Stimulated activated CD4-positive, alpha-beta T cell treated with anti-CD3 and anti-CD28 coated beads, Interleukin-12 subunit alpha, Interleukin-12 subunit beta, amount 100 ng/mL, for 48 hours (primary cell): ENCODE results near the gene CDH26.

Source experiments
- DNase-seq, 3 donors: peaks; one replicate each; pipeline ENCODE4 v3.0.0-alpha.2; 2020; ENCODE audit warnings: low read depth in 2 of 3, low spot score in 1 of 3

Gene CDH26

GRCh38 chr20:59983076-59983475, 24.9 kb downstream of the CDH26 start:
- DNase-seq: no peak

- no peak for DNase-seq
Measured at GRCh38 chr20:59984541-59984940, 26.3 kb downstream of the CDH26 start.

- DNase-seq: no peak
Measured at GRCh38 chr20:59985164-59985563, 26.9 kb downstream of the CDH26 start.

GRCh38 chr20:59985864-59986263, 27.6 kb downstream of the CDH26 start:
- DNase-seq: no peak

- no peak for DNase-seq
Measured at GRCh38 chr20:59987135-59987534, 28.9 kb downstream of the CDH26 start.

- DNase-seq: no peak
Measured at GRCh38 chr20:59988141-59988540, 29.9 kb downstream of the CDH26 start.

GRCh38 chr20:59992526-59993084, 34.4 kb downstream of the CDH26 start:
- DNase-seq: no peak

- DNase-seq: no peak
Measured at GRCh38 chr20:59993736-59994430, 35.7 kb downstream of the CDH26 start.

- DNase-seq: no peak
Measured at GRCh38 chr20:59994697-59995122, 36.5 kb downstream of the CDH26 start.

- DNase-seq: no peak
Measured at GRCh38 chr20:59996108-59996507, 37.9 kb downstream of the CDH26 start.

GRCh38 chr20:59997896-59998295, 39.7 kb downstream of the CDH26 start:
- no peak for DNase-seq

- no peak for DNase-seq
Measured at GRCh38 chr20:59999502-59999901, 41.3 kb downstream of the CDH26 start.

GRCh38 chr20:60000271-60001042, 42.2 kb downstream of the CDH26 start:
- no peak for DNase-seq

GRCh38 chr20:60001108-60001507, 42.9 kb downstream of the CDH26 start:
- no peak for DNase-seq

GRCh38 chr20:60003776-60004175, 45.6 kb downstream of the CDH26 start:
- no peak for DNase-seq

GRCh38 chr20:60006261-60006660, 48.0 kb downstream of the CDH26 start:
- DNase-seq: no peak

GRCh38 chr20:60007464-60007863, 49.2 kb downstream of the CDH26 start:
- no peak for DNase-seq

GRCh38 chr20:60008130-60008808, 50.0 kb downstream of the CDH26 start:
- no peak for DNase-seq

GRCh38 chr20:60009318-60009717, 51.1 kb downstream of the CDH26 start:
- no peak for DNase-seq

- no peak for DNase-seq
Measured at GRCh38 chr20:60009826-60010616, 51.8 kb downstream of the CDH26 start.
